Inflammatory macrophage treated with lipopolysaccharide for 4 hours (primary cell): Measurements from ENCODE around the gene IL3RA.
A peak's percentile ranks its signal among the peaks of the same experiment; 100 is the strongest.

Experiments
- DNase-seq: peaks from one replicate; pipeline ENCODE4 v3.0.0-alpha.2; 2020

Gene IL3RA

DNA sequence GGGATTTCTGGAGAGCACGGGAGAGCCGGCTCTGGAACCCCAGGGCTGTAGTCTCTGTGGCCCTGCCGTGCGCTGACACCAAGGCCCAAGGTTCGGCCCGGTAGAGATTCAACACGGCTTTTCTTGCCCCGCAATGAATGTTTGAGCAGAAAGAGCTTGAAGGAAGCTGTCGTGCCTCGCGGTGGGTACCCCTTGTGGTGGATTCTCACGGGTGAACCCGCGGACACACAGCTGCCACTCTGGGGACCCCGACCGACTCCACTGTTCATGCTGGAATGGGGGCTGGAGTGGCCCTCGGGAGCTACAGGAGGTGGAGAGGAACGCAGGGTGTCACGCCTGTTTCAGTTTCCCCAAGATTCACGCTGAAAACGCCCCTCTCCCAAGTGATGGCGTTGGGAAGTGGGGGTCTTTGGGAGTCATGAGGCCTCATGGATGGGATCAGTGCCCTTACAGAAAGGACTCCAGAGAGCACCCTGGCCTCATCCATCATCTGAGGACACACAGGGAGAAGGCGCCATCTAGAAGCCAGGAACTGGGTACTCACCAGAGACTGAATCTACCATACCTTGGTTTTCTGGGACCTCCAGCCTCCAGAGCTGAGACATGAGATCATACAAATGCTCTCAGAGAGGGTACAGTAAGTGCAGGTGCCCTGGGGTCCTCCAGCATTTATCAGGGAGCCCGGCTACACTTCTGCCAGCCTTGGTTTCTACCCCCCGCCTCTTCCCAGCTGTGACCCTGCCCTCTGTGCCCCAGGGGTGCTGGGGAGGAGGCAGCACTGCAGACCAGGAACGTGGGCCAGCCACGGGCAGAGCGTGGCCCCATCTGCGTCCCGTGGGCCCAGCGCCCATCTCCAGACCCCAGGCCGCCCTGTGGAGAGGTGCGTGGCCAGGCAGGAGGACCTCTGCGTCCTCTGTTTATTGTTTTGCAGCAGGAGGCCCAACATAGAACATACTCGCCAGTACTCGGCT lies 49.0 kb downstream of the IL3RA start:
- DNase-seq: no peak

DNA sequence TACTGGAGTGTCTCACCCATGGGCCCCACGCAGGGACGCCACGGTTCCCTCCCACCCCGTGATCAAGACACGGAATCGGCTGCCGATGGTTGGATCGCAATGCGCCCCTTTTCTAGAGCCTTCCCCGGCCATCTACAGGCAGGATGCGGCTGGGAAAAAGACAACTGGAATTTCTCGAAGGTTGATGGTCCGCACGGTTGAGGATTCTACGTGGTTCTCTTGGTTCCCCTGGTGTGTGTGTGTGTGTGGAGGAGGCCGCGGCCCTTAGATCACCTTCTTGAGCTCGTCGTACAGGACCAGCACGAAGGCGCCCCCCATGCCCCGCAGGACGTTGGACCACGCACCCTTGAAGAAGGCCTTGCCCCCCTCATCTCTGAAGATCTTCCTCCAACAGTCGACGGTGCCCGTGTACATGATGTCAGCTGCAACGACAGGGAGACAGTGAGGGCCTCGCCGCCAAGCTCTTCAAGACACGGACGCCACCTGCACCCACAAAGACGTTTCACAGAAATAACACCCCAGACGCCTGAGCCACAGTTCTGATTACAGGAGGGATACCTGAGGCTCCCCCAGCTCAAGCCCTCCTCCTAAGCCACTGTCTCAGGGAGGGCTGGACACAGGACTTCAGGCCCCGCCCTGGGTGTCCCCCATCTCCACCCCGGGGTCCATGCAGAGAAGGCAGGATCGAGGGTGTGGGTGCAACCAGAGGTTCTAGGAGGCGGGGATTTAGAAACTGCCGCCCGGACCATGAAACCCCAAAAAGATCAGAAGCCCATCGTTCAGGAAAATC lies 49.9 kb downstream of the IL3RA start:
- DNase-seq: no peak

DNA sequence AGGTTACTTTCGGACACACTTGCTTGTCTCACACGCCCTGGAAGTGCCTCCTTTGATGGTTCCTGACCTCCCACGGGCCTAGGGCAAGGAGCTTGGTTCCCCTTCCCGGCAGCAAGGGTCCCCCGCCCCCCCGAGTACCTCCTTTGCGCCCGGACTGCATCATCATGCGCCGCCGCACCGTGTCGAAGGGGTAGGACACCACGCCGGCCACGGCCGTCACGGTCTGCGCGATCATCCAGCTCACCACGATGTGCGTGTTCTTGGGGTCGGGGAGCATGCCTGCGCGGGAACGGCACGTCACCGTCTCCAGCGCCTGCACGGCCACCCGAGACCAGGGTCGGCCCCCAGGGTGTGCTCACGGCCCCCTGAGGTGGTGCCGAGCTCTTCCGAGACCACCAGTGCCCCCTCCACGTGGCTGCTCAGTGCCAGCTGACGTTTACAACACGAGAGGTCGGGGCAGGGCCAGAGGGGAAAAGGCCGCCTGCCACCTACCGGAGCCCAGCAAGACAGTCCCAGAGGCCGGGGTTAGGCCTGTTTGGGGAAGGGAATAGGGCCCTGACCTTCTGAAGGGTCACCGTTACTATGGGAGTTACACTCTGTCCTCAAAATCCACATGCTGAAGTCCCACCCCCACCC lies 50.7 kb downstream of the IL3RA start:
- no peak for DNase-seq

DNA sequence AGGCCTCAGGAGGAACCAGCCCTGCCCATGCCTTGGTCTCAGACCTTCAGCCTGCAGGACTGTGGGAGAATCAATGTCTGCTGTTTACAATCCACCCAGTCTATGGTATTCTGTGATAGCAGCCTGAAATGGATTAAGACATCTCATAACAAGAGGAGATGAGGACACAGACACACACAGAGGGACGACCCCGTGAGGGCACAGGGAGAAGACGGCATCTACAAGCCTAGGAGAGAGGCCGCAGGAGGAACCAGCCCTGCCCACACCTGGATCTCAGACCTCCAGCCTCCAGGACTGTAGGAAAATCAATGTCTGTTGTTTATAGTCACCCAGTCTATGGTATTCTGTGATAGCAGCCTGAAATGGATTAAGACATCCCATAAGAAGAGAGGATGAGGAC lies 52.1 kb downstream of the IL3RA start:
- no peak for DNase-seq

DNA sequence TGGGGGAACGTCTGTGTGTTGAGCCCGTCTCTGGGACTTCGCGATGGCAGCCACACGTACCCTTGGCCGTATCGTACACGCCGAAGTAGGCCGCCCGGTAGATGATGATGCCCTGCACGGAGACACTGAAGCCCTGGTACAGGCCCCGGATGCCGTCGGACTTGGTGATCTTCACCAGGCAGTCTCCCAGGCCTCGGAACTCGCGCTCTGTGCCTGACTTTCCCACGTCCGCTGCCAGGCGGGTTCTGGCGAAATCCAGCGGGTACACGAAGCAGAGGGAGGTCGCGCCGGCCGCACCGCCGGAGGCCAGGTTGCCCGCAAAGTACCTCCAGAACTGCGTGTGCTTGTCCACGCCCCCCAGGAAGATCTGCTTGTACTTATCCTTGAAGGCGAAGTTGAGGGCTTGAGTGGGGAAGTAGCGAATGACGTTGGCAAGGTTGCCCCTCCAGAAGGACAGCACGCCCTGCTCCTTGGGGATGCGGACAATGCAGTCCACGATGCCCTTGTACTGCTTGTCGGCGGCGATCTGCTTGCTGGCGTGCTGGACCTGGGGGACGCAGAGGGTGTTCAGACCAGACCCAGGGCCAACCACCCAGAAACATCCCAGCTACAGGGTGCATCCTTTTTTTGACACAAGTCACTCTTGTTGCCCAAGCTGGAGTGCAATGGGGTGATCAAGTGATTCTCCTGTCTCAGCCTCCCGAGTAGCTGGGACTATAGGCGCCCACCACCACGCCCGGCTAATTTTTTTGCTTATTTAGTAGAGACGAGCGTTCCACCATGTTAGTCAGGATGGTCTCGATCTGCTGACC lies 52.8 kb downstream of the IL3RA start:
- no peak for DNase-seq

DNA sequence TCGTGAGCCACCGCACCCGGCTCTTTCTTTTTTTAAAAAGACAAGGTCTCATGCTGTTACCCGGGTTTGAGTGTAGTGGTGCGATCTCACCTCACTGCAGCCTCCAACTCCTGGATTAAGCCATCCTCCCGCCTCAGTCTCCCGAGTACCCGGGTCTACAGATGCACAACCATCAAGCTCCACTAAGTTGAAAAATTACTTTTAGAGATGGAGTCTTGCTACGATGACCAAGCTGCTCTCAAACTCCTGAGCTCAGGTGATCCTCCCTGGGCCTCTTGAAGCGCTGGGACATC lies 53.4 kb downstream of the IL3RA start:
- no peak for DNase-seq

DNA sequence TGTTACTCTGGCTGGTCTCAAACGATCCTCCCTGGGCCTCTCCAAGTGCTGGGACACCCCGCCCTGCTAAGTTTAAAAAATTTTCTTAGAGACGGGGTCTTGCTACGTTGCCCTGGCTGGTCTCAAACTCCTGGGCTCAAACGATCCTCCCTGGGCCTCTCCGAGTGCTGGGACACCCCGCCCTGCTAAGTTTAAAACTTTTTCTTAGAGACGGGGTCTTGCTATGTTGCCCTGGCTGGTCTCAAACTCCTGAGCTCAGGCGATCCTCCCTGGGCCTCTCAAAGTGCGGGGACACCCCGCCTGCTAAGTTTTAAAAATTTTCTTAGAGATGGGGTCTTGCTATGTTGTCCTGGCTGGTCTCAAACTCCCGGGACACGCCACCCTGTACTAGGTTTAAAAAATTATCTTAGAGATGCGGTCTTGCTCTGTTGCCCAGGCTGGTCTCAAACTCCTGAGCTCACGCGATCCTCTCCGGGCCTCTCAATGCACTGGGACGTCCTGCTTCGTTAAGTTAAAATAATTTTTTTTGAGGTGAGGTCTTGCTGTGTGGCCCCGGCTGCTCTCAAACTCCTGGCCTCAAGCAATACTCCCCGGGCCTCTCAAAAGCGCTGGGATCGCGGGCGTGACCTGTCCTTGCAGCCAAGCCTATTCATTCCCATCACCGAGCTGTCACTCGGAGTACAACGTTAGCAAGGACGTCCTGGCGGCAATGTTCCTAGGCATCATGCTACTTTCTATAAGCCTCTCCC lies 54.2 kb downstream of the IL3RA start:
- DNase-seq: no peak

DNA sequence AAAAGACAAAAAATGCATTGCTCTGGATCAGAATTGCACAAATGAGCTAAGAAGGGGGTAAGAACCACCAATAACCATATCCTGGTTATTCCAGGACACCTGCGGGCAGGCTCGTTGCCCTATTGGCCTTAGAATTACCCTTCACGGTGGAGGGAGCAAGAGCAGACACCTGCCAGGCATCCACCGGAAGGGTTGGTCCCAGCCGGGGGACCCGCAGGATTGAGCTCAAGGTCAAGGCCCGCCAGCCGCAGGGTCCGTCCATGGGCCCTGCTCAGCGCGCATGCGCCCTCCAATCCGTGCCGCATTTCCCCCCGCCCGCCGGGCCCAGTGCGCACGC lies 54.8 kb downstream of the IL3RA start:
- DNase-seq: no peak

DNA sequence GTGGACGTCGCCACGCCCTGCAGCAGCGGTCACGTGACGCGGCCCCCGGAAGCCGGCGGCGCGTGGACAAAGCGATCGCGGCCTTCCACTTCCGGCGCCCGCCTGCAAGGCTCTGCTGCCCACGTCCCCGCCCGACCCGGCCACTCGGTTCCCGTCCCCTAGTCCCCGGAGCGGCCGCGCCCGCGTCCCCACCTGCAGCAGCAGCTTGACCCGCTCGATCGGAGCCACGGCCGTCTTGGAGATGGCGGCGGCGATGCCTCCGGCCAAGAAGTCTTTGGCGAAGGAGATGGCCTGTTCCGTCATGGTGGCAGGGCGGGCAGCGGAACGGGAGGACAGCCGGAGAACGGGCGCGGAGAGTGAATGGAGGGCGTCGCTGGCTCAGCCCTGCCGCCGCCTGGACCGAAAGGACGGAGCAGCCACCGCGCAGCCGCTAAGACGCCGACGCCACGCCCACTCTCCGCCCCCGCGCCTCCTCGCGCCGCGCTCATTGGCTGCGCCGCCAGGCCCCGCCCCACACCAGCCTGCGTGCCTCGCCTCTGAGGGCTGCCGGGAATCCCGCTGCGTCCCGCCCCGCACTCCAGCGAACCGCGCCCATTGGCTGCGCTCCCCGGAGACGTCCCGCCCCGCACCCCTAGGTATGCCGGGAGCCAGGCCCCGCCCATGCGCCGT lies 55.3 kb downstream of the IL3RA start, which contains the start of gene SLC25A6:
Gene SLC25A6, minus strand, starts transcription at position 407 of the 669 bp plus-strand sequence. Its CDS starts 104 bp downstream, at position 303.
- peak; percentile 99 for DNase-seq

DNA sequence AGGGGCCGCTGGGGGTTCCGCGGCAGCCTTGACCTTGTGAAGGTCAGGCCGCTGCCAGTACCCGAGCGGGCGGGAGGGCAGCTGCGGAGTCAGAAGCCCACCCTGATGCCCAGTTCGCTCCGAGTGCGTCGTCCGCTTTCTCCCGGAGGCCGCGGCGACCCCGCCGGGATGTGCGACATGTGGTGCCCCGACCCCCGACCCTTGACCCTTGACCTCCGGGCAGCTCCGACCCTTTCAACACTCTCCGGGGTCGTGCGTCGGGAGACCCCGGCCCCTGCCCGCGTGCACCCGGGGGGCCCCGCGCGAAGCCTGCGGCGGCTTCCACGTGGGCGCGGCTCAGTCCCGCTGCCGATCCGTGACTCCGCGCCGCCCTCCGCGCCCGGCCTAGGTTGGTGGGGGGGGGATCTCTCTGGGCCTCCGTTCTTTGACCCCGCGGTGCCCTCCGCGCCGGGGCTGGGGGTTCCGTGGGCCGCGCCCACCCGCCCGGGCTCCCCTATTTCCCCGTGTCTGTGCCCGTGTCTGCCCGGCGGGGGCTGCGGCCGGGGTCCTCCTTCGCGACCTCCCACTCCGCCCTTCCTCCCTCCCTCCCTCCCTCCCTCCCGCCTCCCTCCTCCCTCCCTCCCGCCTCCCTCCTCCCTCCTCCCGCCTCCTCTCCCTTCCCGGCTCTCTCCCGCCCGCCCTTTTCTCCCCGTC lies 55.9 kb downstream of the IL3RA start:
- DNase-seq: peak; percentile 45

DNA sequence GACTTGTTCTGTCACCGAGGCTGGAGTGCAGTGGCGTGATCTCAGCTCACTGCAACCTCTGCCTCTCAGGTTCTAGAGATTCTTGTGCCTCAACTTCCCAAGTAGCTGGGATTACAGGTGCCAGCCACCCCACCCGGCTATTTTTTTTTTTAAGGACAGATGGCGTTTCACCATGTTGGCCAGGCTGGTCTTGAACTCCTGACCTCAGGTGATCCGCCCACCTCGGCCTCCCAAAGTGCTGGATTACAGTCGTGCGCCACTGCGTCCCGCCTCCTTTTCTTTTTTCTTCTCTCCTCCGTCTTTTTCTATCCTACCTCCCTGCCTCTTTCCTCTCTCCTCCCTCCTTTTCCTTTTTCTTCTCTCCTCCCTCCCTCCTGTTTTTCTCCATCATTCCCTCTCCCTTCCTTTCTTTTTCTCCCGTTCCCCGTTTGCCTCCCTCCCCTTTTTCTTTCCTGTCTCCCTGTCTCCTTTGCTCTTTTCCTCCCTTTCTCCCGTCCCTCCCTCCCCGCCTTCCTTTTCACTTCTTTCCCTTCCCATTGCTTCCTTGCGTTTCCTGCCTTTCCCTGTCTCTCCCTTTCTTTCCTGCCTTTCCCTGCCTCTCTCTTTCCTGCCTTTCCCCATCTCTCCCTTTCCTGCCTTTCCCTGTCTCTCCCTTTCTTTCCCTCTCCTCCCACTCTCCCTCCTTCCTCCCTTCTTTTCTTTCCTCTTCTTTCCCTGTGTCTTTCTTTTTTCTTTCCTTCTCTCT lies 57.5 kb downstream of the IL3RA start:
- no peak for DNase-seq

DNA sequence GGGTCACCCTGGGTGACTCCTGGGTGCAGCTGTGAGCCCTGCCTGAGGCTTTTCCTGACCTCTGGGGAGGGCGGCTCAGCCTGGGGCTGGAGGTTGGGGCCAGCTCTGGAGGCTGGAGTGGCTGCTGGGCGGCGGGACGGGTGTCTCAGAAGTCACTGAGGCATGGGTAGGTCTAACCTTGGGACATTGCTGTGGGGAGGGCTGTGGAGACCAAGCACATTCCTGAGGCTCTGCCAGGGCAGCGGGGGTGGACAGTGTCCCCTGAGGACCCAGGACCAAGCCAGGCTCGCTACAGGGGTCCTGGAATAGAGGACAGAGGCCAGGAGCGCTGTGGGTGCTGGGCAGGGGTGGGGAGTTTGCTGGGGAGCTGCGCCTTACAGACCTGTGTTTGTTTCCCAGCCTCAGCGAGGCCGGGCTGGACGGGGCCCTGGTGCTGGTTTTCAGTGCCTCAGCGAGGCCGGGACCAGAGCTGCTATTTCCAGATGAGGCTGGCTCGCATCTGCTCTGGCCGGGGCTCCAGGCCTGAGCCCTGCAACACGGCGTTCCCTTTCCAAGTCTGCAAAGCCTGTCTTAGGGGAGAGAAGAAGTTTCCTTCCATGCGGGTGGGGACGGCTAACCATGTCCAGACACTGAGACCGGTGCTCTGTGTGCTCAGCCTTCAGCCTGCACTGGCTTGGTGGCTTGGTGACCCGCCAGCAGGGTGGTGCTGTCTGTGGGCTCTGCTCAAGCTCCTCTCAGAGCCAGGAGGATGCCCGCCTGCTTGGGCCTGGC lies 58.3 kb downstream of the IL3RA start:
- no peak for DNase-seq

DNA sequence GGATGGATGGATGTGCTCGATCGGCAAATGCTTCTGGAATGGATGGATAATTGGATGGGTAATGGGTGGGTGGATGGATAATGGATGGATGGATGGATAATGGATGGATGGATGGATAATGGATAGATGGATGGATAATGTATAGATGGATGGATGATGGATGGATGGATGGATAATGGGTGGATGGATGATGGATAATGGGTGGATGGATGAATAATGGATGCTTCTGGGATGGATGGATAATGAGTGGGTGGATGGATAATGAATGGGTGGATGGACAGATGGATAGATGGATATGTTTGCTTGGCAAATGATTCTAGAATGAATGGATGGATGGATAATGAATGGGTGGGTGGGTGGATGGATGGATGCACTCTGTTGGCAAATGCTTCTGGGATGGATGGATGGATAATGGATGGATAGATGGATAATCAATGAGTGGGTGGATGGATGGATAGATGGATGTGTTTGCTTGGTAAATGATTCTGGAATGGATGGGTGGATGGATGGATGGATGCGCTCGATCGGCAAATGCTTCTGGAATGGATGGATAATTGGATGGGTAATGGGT lies 59.1 kb downstream of the IL3RA start:
- no peak for DNase-seq

DNA sequence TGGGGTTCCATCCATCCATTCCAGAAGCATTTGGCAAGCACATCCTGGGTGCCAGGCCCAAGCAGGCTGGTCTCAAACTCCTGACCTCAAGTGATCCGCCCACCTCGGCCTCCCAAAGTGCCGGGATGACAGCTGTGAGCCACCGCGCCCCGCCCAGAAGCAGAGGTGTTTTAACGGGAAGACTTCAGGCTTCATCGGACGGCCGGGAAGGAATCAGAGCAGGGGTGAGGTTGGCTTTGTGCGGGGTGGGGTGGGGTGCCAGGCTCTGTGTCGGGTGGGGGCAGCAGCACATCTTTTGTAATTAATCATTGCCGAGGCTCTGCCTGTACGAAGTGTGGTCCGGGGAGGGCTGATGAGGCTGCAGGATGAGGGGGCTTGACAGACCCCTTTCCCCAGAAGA lies 60.4 kb downstream of the IL3RA start:
- no peak for DNase-seq

DNA sequence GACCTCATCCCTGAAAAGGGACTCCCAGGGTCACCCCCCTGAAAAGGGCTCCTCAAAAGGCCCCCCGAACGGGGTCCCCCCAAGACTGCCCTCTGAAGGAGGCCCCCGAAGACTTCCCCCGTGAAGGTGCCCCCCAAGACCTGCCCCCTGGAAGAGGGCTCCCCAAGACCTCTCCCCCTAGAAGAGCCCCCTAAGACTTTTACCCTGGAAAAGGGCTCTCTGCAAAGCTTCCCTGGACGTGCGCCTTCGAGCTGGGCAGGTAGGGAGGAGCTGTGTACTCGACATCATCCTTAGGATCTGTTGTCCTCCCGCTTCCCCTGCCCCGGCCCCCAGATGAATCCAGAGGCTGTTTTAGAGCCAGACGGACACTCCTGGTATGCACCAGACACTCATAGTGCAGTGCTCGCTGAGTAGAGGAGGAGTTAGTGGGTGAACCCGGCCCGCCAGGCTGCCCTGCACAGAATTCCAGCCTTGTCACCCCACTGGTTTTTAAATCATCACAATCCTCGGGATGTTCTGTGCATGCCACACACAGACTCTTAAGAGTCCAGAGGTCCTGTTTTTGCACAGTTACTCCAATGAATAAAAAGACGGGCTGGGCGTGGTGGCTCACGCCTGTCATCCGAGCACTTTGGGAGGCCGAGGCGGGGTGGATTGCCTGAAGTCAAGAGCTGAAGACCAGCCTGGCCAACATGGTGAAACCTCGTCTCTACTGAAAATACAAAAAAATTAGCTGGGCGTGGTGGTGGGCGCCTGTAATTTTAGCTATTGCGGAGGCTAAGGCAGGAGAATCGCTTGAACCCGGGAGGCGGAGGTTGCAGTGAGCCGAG lies 61.1 kb downstream of the IL3RA start:
- DNase-seq: no peak

DNA sequence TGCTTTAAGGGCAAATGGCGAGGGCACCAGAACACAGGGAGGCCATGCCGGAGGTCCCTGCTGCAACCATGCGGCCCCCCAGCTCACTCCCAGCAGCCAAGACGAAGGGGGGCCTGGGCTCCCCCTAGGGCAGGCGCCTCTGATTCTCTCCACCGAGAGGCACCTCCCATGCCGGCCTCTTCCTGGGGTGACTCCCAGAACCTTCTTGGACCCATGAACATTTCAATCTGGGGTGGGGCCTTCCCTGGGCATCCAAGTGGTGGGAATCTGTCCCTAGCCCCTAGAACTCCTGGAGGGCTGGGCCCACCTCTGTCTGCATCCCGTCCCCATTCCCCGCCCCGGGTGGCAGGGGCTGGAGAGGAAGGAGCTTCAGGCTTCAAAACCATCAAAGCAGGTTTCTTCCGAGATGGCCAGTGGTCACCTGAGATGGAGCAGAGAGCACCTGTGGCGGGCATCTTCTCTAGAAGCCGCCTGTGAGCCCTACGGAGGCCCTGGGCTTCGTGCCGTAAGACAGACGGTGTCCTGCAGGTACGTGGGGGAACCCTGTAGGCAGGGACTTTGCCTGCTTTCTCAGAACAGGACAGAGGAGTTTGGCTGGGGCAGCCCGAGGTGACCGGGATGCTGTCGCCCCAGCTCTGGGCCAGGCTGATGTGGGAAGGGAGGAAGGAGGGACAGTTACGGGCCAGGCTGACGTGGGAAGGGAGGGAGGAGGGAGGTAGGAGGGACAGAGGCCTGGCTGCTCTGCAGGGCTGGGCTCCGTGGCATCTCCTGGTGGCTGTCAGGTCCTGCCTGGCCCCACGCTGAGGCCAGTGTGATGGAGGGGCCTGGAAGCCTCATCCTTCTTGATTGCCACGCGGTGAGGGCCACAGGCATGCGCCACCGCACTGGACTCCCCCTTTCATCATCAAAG lies 62.1 kb downstream of the IL3RA start:
- DNase-seq: no peak

DNA sequence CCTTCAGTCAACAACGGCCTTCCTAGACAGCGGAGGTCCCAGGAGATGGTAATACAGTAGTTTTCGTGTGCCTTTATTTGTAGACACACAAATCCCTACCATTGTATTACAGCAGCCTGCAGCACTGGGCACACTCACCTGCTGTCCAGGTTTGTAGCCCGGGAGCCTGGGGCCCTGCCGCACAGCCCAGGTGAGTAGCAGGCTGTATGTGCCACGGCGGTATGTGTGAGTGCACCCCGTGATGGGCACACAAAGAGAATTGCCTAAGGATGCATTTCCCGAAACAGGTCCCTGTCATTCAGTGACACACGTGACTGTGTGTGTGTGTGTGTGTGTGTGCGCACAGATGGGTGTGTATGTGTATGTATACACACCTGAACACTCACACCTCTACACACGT lies 63.5 kb downstream of the IL3RA start:
- no peak for DNase-seq
